Activated T-cell treated with anti-CD3 and anti-CD28 coated beads, Interleukin-2, amount 50 U/mL, for 1 hour (primary cell): ENCODE data around the gene SOX10.

ENCODE experiments used
- DNase-seq: peaks from one replicate; pipeline ENCODE4 v3.0.0-alpha.2; 2020

Gene SOX10

GRCh38 chr22:37929390-37929789, 55.0 kb downstream of the SOX10 start:
- no peak for DNase-seq

- DNase-seq: no peak
Observed at GRCh38 chr22:37927637-37927936, 56.8 kb downstream of the SOX10 start.

GRCh38 chr22:37926771-37927636, 57.4 kb downstream of the SOX10 start:
- no peak for DNase-seq

- no peak for DNase-seq
Observed at GRCh38 chr22:37926358-37926757, 58.0 kb downstream of the SOX10 start.

- no peak for DNase-seq
Observed at GRCh38 chr22:37925767-37926166, 58.6 kb downstream of the SOX10 start.

- no peak for DNase-seq
Observed at GRCh38 chr22:37925330-37925729, 59.0 kb downstream of the SOX10 start.

- no peak for DNase-seq
Observed at GRCh38 chr22:37924386-37925065, 59.8 kb downstream of the SOX10 start.

- no peak for DNase-seq
Observed at GRCh38 chr22:37923927-37924326, 60.4 kb downstream of the SOX10 start.
